Mucosa of descending colon (tissue), 3 donors: ENCODE results near the gene LONP1. TPM values are rescaled to one million over a fixed set of nuclear protein-coding genes. Genes with fewer than 3 reads are reported as not detected.
"Not testable (repeated sequence)": the region's sequence is repeated elsewhere in the genome, so short reads cannot be mapped to it uniquely, and the experiment has no call there.

Experiments
- ATAC-seq: fragments of 200-7000 bp; cut with Tn5 transposase; one replicate; pipeline ENCODE4 v1.9.1; 2020; ENCODE audit warnings: mild to moderate bottlenecking, moderate library complexity
- DNase-seq, 3 donors: peaks; one replicate each; pipeline ENCODE4 v3.0.0-alpha.2; 2020
- H3K36me3 ChIP-seq: fragments of 200-600 bp; one replicate; pipeline ENCODE4 v1.8.0; 2021; ENCODE audit warnings: low read depth, mild to moderate bottlenecking
- H3K4me1 ChIP-seq: fragments of 200-600 bp; one replicate; pipeline ENCODE4 v1.8.0; 2021; ENCODE audit warnings: low read depth, mild to moderate bottlenecking
- H3K4me3 ChIP-seq: fragments of 200-600 bp; one replicate; pipeline ENCODE4 v1.8.0; 2021; ENCODE audit warnings: mild to moderate bottlenecking
- H3K9me3 ChIP-seq: fragments of 200-600 bp; one replicate; pipeline ENCODE4 v1.8.0; 2021; ENCODE audit warnings: mild to moderate bottlenecking
- intact Hi-C, 2 donors: fragments of 100-400 bp; cut with DNase I in 1 of 2; cut with micrococcal nuclease in 1 of 2; formaldehyde crosslinking; loops; one replicate each; pipeline versions ENCODE4 v1.11.0 to v1.11.1; 2022; cut with DNase I, micrococcal nuclease
- total RNA-seq, 3 donors: library from RNA; stranded (reverse); fragmentation: NEBNext Ultra II Directional in 2 of 3; extraction: Animal tissue kit (Norgen Biotek cat#: 25700) in 2 of 3; gene quantifications; one replicate each; pipeline versions ENCODE4 v1.2.1 to v1.2.4, GENCODE V29; 2021 to 2023
- TF ChIP-seq, protein P1 (sequence below): fragments of 200-600 bp; IDR thresholded peaks from one replicate; pipeline ENCODE4 v1.8.0; 2022; ENCODE audit warnings: antibody characterized with exemption, mild to moderate bottlenecking
- donor health status: DM: no; HTN: no; CAD: no; lungs with moderate emphysema.
- donor health status: DM: no; HTN: no; CAD: no.
- donor health status: DM: no; HTN: yes; CAD: no.

The LONP1 gene
- total RNA-seq, 3 donors from 2014 or later = 55.9 to 63.0 (median 55.9) TPM

DNA sequence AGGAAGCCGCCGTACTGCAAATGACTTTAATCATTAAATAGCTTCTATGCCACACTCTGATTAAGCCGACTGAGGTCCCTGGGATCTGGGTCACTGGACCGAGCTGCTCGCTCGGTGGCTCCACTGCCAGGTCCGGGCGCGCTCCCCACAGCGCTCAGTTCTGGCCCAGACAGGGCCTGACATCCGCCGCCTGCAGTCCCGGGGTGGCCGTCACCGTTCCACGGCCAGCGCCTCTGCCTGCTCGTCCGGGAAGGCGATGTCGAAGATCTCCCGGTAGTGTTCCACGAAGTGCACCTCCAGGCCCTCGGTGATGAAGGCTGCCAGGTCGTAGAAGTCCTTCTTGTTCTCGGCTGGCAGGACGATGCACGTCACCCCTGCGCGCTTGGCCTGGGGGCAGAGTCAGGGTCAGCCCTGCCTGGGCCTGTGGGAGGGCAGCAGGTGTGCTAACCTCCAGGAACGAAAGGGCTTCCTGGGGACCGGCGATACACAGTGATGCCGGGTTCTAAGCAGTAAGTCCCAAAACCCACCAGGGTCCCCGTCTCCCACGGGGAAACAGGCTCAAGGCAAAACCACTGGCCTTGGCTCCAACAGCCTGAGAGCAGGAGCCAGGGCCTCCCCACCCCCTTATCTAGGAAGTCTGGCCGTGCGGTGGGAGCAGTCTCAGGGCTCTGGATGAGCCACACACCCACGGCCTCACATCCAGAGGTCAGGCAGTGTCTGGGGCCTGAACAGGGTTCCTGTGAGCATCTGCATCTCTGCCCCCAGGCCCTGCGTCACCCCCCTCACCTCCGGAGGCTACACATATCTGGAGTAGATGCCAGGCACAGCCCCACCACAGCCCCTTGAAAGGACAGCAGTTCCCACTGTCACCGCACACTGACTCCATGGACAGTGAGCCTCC lies 27.9 kb downstream of the LONP1 start:
- TF ChIP-seq, protein P1, sequence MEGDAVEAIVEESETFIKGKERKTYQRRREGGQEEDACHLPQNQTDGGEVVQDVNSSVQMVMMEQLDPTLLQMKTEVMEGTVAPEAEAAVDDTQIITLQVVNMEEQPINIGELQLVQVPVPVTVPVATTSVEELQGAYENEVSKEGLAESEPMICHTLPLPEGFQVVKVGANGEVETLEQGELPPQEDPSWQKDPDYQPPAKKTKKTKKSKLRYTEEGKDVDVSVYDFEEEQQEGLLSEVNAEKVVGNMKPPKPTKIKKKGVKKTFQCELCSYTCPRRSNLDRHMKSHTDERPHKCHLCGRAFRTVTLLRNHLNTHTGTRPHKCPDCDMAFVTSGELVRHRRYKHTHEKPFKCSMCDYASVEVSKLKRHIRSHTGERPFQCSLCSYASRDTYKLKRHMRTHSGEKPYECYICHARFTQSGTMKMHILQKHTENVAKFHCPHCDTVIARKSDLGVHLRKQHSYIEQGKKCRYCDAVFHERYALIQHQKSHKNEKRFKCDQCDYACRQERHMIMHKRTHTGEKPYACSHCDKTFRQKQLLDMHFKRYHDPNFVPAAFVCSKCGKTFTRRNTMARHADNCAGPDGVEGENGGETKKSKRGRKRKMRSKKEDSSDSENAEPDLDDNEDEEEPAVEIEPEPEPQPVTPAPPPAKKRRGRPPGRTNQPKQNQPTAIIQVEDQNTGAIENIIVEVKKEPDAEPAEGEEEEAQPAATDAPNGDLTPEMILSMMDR = no peak
- ATAC-seq (no peak), DNase-seq (no peak)
- intact Hi-C loops = no loop called here
- no peak overlapping the region for H3K4me3 ChIP-seq
- no peaks in the 10 kb centered on the region for H3K9me3 ChIP-seq
- H3K36me3 ChIP-seq = peaks cover 5% of the 10 kb centered on the region
- peaks cover 12% of the 10 kb centered on the region for H3K4me1 ChIP-seq

DNA sequence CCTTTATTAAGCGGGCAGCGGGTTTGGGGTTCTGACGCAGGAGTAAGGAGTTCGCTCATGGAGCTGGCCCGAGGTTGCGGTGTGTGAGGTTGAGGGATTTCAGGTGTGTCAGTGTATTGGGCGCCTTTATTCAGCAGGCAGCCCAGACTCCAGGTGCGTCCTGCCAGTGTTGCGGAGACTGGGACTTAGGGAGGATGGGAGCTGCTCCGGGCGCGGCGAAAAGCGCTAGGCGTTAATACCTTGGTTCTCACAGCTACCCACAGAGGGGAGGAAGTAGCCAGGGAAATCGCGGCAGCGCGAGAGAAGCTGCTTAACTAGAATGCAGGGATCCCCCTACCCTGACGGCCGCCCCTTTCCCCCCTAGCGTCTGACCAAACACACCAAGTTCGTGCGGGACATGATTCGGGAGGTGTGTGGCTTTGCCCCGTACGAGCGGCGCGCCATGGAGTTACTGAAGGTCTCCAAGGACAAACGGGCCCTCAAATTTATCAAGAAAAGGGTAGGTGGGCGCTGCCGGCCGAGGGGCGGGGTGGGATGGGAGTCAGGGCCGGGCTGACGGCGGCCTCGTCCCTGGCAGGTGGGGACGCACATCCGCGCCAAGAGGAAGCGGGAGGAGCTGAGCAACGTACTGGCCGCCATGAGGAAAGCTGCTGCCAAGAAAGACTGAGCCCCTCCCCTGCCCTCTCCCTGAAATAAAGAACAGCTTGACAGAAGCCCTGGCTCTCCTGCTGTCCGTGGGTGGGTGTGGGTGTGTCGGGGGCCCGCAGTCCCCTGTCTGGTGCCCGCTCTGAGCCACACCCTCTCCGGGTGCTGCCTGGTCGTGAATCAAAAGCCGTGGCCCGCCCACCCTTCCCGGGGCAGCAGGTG lies 28.8 kb downstream of the LONP1 start:
- intact Hi-C loops = no loop called here
- Histone ChIP-seq H3K9me3 (no peaks in the 10 kb centered on the region), H3K4me1 (peaks cover 21% of the 10 kb centered on the region), H3K36me3 (peaks cover 5% of the 10 kb centered on the region), H3K4me3 (peak overlapping the region; percentile 72)
- ATAC-seq (peak; percentile 42), DNase-seq (peak; percentile 77 to 90 (median 79))
- TF ChIP-seq, protein P1 = no peak

DNA sequence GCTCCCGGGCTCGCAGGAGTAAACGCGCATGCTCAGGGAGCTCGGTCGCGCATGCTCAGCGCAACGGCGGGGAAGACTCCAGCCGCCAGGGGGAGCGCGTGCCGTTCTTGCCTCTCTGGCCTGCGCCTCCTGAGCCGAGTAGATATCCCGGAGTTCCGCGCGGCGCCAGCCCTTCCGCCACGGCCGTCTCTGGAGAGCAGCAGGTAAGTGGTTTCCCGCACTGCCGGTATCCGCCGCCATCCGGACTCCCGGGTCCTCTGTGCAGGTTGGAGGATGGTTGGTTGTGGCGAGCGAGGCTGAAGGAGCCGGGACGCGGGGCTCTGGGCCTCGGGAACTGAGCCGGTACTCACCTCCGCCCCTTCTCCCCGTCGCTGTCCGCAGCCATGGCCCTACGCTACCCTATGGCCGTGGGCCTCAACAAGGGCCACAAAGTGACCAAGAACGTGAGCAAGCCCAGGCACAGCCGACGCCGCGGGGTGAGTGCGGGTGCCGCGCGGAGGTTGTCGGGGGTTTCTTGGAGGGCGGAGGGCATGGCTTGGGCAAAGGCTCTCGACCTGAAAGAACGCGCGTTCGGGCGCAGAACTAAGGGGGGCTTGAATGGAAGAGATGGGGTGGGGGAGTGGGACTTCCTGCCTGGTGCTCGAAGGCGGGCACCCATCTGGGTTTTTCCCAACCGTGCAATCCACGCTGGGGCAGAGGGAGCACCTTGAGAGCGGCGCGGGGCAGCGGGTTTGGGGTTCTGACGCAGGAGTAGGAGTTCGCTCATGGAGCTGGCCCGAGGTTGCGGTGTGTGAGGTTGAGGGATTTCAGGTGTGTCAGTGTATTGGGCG lies 29.6 kb downstream of the LONP1 start, which contains the start of gene RPL36:
Gene RPL36 (plus strand): TSS at position 171 of the 830 bp plus-strand sequence. CDS start 213 bp downstream, at position 384.
- Histone ChIP-seq H3K36me3 (peaks cover 5% of the 10 kb centered on the region), H3K4me1 (peaks cover 23% of the 10 kb centered on the region), H3K4me3 (peak within 1 kb of the TSS; percentile 72), H3K9me3 (no peaks in the 10 kb centered on the region)
- intact Hi-C loops = no loop called here
- DNase-seq = peak; percentile 98 to 100 (median 99)
- TF ChIP-seq, protein P1 = peak; percentile 96
- ATAC-seq = peak; percentile 72

DNA sequence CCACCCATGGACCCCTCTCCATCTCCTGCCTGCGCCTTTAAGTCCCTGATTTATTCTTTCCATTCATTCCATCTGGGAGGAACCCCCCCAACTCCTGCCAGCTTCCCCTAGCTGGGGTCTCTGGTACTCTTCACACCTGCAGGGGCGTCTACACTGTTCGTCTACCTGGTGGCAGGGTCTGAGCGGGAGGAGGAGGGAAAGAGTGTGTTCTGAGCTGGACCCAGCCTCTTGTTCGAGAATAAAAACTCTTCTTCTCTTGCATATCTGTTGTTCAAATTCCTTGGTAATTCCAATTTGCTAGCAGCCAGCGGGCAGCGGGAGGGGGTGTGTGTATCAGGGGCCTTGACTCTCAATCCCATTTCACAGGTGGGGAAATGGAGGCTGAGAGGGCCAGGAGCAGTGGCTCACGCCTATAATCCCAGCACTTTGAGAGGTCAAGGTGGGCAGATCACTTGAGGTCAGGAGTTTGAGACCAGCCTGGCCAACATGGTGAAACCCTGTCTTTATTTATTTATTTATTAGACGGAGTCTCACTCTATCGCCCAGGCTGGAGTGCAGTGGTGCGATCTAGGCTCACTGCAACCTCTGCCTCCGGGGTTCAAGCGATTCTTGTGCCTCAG lies 31.6 kb downstream of the LONP1 start:
- H3K4me1 ChIP-seq = peaks cover 23% of the 10 kb centered on the region
- ATAC-seq, H3K4me3 ChIP-seq: not testable (repeated sequence)

DNA sequence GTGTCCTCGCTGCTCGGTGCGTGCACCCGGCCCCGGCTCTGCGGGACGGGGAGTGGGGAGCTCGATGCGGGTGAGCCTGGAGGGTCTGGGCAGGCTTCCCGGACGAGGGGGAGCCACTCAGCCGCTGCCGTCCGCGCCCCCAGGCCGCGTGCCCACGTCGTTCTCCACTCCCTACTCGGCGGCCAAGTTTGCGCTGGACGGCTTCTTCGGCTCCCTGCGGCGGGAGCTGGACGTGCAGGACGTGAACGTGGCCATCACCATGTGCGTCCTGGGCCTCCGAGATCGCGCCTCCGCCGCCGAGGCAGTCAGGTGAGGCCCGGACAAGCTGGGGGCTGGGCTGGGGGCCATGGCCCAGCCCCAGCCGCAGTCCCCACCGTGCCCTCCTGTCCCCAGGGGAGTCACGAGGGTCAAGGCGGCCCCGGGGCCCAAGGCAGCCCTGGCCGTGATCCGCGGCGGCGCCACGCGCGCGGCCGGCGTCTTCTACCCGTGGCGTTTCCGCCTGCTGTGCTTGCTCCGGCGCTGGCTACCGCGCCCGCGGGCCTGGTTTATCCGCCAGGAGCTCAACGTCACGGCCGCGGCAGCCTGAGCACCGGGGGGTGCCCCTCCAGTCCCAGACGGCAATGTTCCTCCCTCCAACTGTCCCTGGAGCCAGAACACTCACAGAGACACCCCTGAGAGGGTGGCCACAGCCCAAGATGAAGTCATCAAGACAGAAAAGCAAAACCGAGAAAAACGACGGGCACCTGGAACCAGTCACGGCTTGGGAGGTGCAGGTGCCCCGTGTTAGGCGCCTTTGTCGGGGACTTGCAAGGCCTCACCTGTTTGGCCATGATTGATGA lies 32.4 kb downstream of the LONP1 start:
- Histone ChIP-seq H3K9me3 (no peaks in the 10 kb centered on the region), H3K4me3 (no peak overlapping the region), H3K36me3 (no peaks in the 10 kb centered on the region), H3K4me1 (peaks cover 23% of the 10 kb centered on the region)
- DNase-seq (peak in 2 of 3 donors; percentile 64 to 72), ATAC-seq (no peak)
- intact Hi-C loops = no loop called here
- TF ChIP-seq, protein P1 = no peak

More for the DNA sequence above, 31.6 kb downstream of the LONP1 start:
- H3K9me3 ChIP-seq, DNase-seq, H3K36me3 ChIP-seq, intact Hi-C loops: not testable (repeated sequence)
